CD4-positive, CD25-positive, alpha-beta regulatory T cell (primary cell): ENCODE results near the gene JHY. TPM values are rescaled to one million over a fixed set of nuclear protein-coding genes. Genes with fewer than 3 reads are reported as not detected.

Experiments
- ATAC-seq, 2 donors: fragments of 150-1000 bp; cut with Tn5 transposase; one replicate each; pipeline ENCODE4 v1.10.0; 2021; ENCODE audit warnings: low read depth in 2 of 2, moderate number of reproducible peaks in 2 of 2, moderate library complexity in 1 of 2
- DNase-seq, 3 donors: peaks; one replicate each; pipeline versions ENCODE4 v3.0.0 to v3.0.0-alpha.2; 2012 to 2022; ENCODE audit warnings: mixed read lengths in 1 of 3
- H3K27ac ChIP-seq: one replicate; pipeline ENCODE4 v1.7.0; 2013; ENCODE audit warnings: mild to moderate bottlenecking, low read length; ENCODE audit not compliant: insufficient read depth, poor library complexity, severe bottlenecking
- H3K27me3 ChIP-seq: one replicate; pipeline ENCODE4 v1.7.0; 2013; ENCODE audit warnings: low read length; ENCODE audit not compliant: control insufficient read depth, insufficient read depth
- H3K36me3 ChIP-seq: one replicate; pipeline ENCODE4 v1.7.0; 2013; ENCODE audit warnings: mild to moderate bottlenecking, low read length, moderate library complexity; ENCODE audit not compliant: control insufficient read depth, insufficient read depth
- H3K4me1 ChIP-seq: 2 replicates; pipeline ENCODE4 v1.7.0; 2013; ENCODE audit warnings: mild to moderate bottlenecking, low read length; ENCODE audit not compliant: insufficient read depth, control insufficient read depth, poor library complexity, severe bottlenecking
- H3K4me3 ChIP-seq: one replicate; pipeline ENCODE4 v1.7.0; 2013; ENCODE audit warnings: low read depth, mild to moderate bottlenecking, low read length, moderate library complexity
- H3K9me3 ChIP-seq, 2 experiments: 1 replicate in 1 of 2; 2 replicates in 1 of 2; pipeline ENCODE4 v1.7.0; 2013; ENCODE audit warnings: low read length in 2 of 2, mild to moderate bottlenecking in 1 of 2, moderate library complexity in 1 of 2; ENCODE audit not compliant: control insufficient read depth in 2 of 2
- H3K27ac Mint-ChIP-seq, 3 donors: one replicate each; pipeline ENCODE4 v1.8.0; 2020 to 2022; ENCODE audit warnings: mild to moderate bottlenecking in 3 of 3, mixed read lengths in 3 of 3, moderate library complexity in 2 of 3
- H3K27me3 Mint-ChIP-seq: one replicate; pipeline ENCODE4 v1.8.0; 2022; ENCODE audit warnings: mild to moderate bottlenecking, mixed read lengths
- H3K36me3 Mint-ChIP-seq: one replicate; pipeline ENCODE4 v1.8.0; 2020; ENCODE audit warnings: mixed read lengths
- H3K4me1 Mint-ChIP-seq, 4 donors: one replicate each; pipeline ENCODE4 v1.8.0; 2020 to 2022; ENCODE audit warnings: mixed read lengths in 4 of 4, mild to moderate bottlenecking in 1 of 4
- H3K4me3 Mint-ChIP-seq, 4 donors: one replicate each; pipeline ENCODE4 v1.8.0; 2020 to 2022; ENCODE audit warnings: mild to moderate bottlenecking in 4 of 4, mixed read lengths in 4 of 4, moderate library complexity in 3 of 4
- H3K9me3 Mint-ChIP-seq, 7 donors: one replicate each; pipeline ENCODE4 v1.8.0; 2020 to 2022; ENCODE audit warnings: mixed read lengths in 7 of 7, mild to moderate bottlenecking in 3 of 7, moderate library complexity in 2 of 7
- polyA plus RNA-seq, 4 donors: library from polyadenylated mRNA; unstranded; fragments of 300-500 nt; fragmentation: Illumina TruSeq; gene quantifications; one replicate each; pipeline ENCODE4 v1.2.3, GENCODE V29; 2021
- total RNA-seq: library from RNA; stranded (reverse); gene quantifications from one replicate; pipeline ENCODE4 v1.2.3, GENCODE V29; 2022

Gene JHY
- total RNA-seq (1.9 TPM), polyA plus RNA-seq (1 to 10 TPM in 3 of 4 donors, under 1 TPM in 1; 0.67 to 2.1 (median 1.5) TPM)

DNA sequence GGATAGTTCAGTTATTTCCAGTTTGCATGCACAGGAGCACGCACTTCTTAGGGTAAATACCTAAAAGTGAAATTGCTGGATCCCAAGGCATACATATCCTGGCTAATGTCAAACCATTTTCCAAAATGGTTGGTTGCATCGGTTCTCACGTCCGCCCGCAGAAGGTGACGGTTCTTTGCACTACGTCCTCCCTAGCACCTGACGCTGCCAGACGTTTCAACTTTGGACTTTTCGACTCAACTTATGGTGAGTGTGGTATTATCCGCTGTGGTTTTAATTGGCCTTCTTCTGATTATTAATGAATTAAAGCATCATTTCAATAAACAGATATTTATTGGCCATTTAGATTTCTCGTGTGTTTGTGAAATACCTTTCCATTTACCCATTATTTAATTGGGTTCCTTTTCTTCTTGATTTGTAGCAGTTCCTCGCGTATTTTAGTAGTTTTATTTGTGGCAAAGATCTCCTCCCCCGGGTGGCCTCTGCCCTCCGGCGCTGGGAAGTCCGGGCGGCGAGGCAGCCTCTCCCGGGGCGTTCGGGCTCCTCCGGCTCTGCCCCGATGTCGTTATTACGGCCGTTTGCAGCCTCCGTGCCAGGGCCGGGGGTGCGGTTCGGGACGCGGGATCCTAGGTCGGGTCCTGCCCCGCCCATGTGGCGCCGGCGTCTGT is at the start of gene JHY:
Gene JHY (plus strand): TSS at position 571 of the 668 bp plus-strand sequence. CDS start 3,091 bp downstream, outside the sequence.
- Histone ChIP-seq H3K4me3 (peak within 1 kb of the TSS; percentile 68), H3K27ac (peak within 1 kb of the TSS; percentile 74), H3K4me1 (peaks cover 12% of the 10 kb centered on the region), H3K36me3 (no peaks in the 10 kb centered on the region), H3K27me3 (peaks cover 21% of the 10 kb centered on the region), H3K9me3 (no peaks in the 10 kb centered on the region)
- ATAC-seq (no peak), DNase-seq (no peak)
- H3K4me1 Mint-ChIP-seq: peaks cover 15 to 25% (median 18%) of the 10 kb centered on the region in 4 donors
- peaks cover 5% of the 10 kb centered on the region for H3K36me3 Mint-ChIP-seq
- H3K27ac Mint-ChIP-seq: peak within 1 kb of the TSS; percentile 62 to 89 (median 77)
- H3K9me3 Mint-ChIP-seq: peaks cover 0 to 1% (median 0%) of the 10 kb centered on the region in 7 donors
- H3K4me3 Mint-ChIP-seq: peak within 1 kb of the TSS; percentile 80 to 88 (median 86)
- H3K27me3 Mint-ChIP-seq: peaks cover 38% of the 10 kb centered on the region

- Histone ChIP-seq H3K27ac (no peak overlapping the region), H3K9me3 (no peaks in the 10 kb centered on the region), H3K36me3 (no peaks in the 10 kb centered on the region), H3K27me3 (peaks cover 2% of the 10 kb centered on the region), H3K4me3 (no peak overlapping the region), H3K4me1 (no peaks in the 10 kb centered on the region)
- H3K36me3 Mint-ChIP-seq: no peaks in the 10 kb centered on the region
- H3K4me1 Mint-ChIP-seq: peaks cover 0 to 17% (median 0%) of the 10 kb centered on the region in 4 donors
- ATAC-seq: no peak
- no peak for DNase-seq
- peaks cover 0 to 2% (median 0%) of the 10 kb centered on the region in 7 donors for H3K9me3 Mint-ChIP-seq
- H3K4me3 Mint-ChIP-seq: no peak overlapping the region
- peak overlapping the region in 1 of 3 donors; percentile 22 for H3K27ac Mint-ChIP-seq
- peaks cover 14% of the 10 kb centered on the region for H3K27me3 Mint-ChIP-seq
Measured at GRCh38 chr11:122833846-122834464, 48.6 kb upstream of the JHY start.

DNA sequence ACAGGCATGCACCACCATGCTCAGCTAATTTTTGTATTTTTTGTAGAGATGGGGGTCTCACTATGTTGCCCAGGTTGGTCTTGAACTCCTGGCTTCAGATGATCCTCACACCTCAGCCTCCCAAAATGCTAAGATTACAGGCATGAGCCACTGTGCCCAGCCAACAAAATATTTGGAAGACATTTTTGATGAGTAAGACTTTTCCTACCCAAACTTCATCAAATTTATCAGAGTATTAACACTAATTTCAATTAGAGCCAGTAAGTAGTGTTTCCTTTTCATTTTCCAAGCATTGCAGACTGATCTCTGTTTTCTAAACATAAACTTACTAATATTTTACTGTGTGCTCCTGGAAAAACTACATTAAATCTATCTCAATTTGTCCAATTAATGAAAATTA is 45.6 kb upstream of the JHY start:
- Histone ChIP-seq H3K27me3 (peaks cover 2% of the 10 kb centered on the region), H3K9me3 (no peaks in the 10 kb centered on the region), H3K27ac (no peak overlapping the region), H3K4me1 (no peaks in the 10 kb centered on the region), H3K4me3 (no peak overlapping the region), H3K36me3 (no peaks in the 10 kb centered on the region)
- Mint-ChIP-seq H3K27ac (no peak overlapping the region), H3K9me3 (no peaks in the 10 kb centered on the region), H3K4me1 (peaks cover 0 to 21% (median 1%) of the 10 kb centered on the region in 4 donors), H3K4me3 (no peak overlapping the region), H3K27me3 (peaks cover 14% of the 10 kb centered on the region), H3K36me3 (no peaks in the 10 kb centered on the region)
- DNase-seq (no peak), ATAC-seq (no peak)

GRCh38 chr11:122837528-122838346 is 44.8 kb upstream of the JHY start:
- Histone ChIP-seq H3K9me3 (no peaks in the 10 kb centered on the region), H3K27ac (no peak overlapping the region), H3K36me3 (no peaks in the 10 kb centered on the region), H3K4me1 (no peaks in the 10 kb centered on the region), H3K27me3 (peaks cover 2% of the 10 kb centered on the region), H3K4me3 (no peak overlapping the region)
- Mint-ChIP-seq H3K4me1 (peaks cover 0 to 21% (median 3%) of the 10 kb centered on the region in 4 donors), H3K27me3 (peaks cover 11% of the 10 kb centered on the region), H3K36me3 (no peaks in the 10 kb centered on the region), H3K27ac (peak overlapping the region in 1 of 3 donors; percentile 76), H3K9me3 (no peaks in the 10 kb centered on the region), H3K4me3 (no peak overlapping the region)
- DNase-seq: no peak
- no peak for ATAC-seq

DNA sequence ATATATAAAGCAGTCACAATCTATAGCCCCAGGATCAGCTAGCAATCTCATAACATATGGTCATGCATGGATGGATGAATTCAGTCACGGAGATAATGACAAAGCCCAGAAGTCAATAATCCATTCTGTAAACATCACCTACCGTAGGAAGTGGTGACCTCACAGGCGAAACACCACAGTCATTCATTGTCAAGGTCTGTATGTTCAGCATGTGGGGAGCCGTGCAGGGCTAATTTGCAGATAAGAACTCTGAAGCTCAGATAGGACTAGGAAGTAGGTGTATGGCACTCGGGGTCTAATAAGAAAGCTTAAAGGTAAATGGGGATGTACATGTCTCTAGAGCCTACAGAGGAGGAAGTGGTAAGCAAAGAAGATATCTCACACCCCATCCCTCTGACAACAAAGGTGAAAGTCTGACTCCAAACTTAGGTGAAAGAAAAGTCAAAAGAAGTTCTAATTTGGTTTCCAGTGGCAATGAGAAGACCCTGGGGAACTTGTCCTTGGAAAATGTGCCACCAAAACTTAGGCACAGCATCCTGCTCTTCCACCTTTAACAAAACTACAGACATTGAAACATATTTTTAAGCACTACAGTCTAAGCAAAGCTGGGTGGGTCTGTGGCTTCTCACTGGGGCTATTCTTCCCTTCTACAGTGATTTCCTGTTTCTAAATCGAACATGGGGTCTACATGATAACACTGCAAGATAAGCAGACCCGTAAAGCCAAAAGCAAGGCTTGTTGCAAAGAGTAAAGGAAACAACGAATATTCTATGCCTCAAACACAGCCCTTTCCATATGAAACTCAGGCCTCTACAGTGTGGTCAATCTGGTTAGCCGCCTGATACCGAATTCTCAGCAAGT is 39.0 kb upstream of the JHY start:
- Histone ChIP-seq H3K27me3 (peaks cover 4% of the 10 kb centered on the region), H3K9me3 (no peaks in the 10 kb centered on the region), H3K36me3 (no peaks in the 10 kb centered on the region), H3K4me3 (peak overlapping the region; percentile 29), H3K27ac (peak overlapping the region; percentile 30), H3K4me1 (peaks cover 11% of the 10 kb centered on the region)
- peaks cover 0 to 37% (median 17%) of the 10 kb centered on the region in 4 donors for H3K4me1 Mint-ChIP-seq
- H3K27ac Mint-ChIP-seq: peak overlapping the region; percentile 18 to 94 (median 52)
- no peaks in the 10 kb centered on the region for H3K36me3 Mint-ChIP-seq
- peak overlapping the region in 3 of 4 donors; percentile 2 to 63 (median 54) for H3K4me3 Mint-ChIP-seq
- DNase-seq: peak in 2 of 3 donors; percentile 39 to 65
- peaks cover 0 to 2% (median 0%) of the 10 kb centered on the region in 7 donors for H3K9me3 Mint-ChIP-seq
- peak; percentile 89 to 91 for ATAC-seq
- H3K27me3 Mint-ChIP-seq: no peaks in the 10 kb centered on the region

DNA sequence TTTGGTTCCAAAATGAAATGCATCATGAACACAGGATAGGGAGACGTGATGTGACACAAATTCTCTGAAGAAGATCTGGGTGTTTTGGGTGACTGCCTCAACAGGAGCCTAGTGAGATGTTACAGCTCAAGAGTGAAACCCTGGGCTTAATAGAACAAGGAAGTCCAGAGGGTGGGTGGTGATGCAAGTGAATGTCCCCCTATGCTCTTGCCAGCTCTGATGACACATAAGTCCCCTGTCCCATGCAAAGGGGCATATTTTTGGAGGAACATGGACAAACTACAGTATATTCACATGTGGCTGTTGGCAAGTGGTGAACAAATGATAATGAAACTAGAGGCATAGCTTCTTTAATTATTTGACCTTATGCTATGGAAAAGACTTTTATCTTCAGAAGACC is 35.1 kb upstream of the JHY start:
- no peak for DNase-seq
- H3K27me3 Mint-ChIP-seq: no peaks in the 10 kb centered on the region
- Histone ChIP-seq H3K4me1 (peaks cover 14% of the 10 kb centered on the region), H3K9me3 (no peaks in the 10 kb centered on the region), H3K36me3 (no peaks in the 10 kb centered on the region), H3K4me3 (no peak overlapping the region), H3K27me3 (peaks cover 6% of the 10 kb centered on the region), H3K27ac (no peak overlapping the region)
- peaks cover 0 to 2% (median 0%) of the 10 kb centered on the region in 7 donors for H3K9me3 Mint-ChIP-seq
- no peaks in the 10 kb centered on the region for H3K36me3 Mint-ChIP-seq
- H3K4me3 Mint-ChIP-seq: no peak overlapping the region
- peaks cover 5 to 55% (median 23%) of the 10 kb centered on the region in 4 donors for H3K4me1 Mint-ChIP-seq
- peak overlapping the region in 1 of 3 donors; percentile 29 for H3K27ac Mint-ChIP-seq
- ATAC-seq: no peak

- Histone ChIP-seq H3K36me3 (no peaks in the 10 kb centered on the region), H3K27me3 (peaks cover 3% of the 10 kb centered on the region), H3K4me3 (no peak overlapping the region), H3K4me1 (peaks cover 13% of the 10 kb centered on the region), H3K27ac (no peak overlapping the region), H3K9me3 (no peaks in the 10 kb centered on the region)
- Mint-ChIP-seq H3K36me3 (no peaks in the 10 kb centered on the region), H3K27me3 (no peaks in the 10 kb centered on the region), H3K9me3 (peaks cover 0 to 2% (median 0%) of the 10 kb centered on the region in 7 donors), H3K27ac (no peak overlapping the region), H3K4me3 (no peak overlapping the region), H3K4me1 (peaks cover 5 to 53% (median 21%) of the 10 kb centered on the region in 4 donors)
- no peak for ATAC-seq
- DNase-seq: no peak
Measured at GRCh38 chr11:122848186-122848585, 34.4 kb upstream of the JHY start.
